ENCODE results near the gene POU2F1. TPM values are rescaled to one million over a fixed set of nuclear protein-coding genes. Genes with fewer than 3 reads are reported as not detected.

POU2F1 gene
- total RNA-seq, 1 donor from 2014 or later, result 68.0 TPM

DNA sequence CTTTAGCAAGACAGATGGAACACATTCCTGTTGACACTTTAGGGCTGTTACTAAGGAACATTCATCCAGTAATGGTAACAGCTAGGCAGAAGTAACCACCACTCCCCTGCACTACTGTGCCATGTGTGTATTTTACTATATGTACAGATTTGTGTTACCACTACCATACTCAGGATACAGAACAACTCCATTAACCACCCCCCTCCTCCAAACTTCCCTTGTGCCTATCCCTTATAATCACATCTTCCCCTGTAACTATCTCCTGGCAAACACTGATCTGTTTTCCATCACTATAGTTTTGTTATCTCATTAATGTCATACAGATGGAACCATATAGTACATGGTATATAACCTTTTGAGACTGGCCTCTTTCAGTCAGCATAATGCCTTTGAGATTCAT, 3.9 kb upstream of the POU2F1 start:
- no peaks in the 10 kb centered on the region for H3K36me3 ChIP-seq
- Mint-ChIP-seq H3K4me3 (no peak overlapping the region), H3K36me3 (no peaks in the 10 kb centered on the region), H3K9me3 (peaks cover 8% of the 10 kb centered on the region), H3K27ac (no peak overlapping the region), H3K27me3 (ENCODE audit: insufficient read depth, low read depth) (peaks cover 3% of the 10 kb centered on the region), H3K4me1 (peaks cover 6% of the 10 kb centered on the region)
- H3K27ac ChIP-seq, result no peak overlapping the region
- H3F3A ChIP-seq (ENCODE audit: low read depth), result peaks cover 29% of the 10 kb centered on the region
- no peaks in the 10 kb centered on the region for H4K20me1 ChIP-seq (ENCODE audit: low read depth)
- H3K27me3 ChIP-seq, result no peaks in the 10 kb centered on the region
- H3K9ac ChIP-seq, result no peak overlapping the region
- H2AFZ ChIP-seq (replicated peaks), result no peak overlapping the region
- peaks cover 11% of the 10 kb centered on the region for H3K79me2 ChIP-seq (ENCODE audit: low read depth)
- H3K4me1 ChIP-seq, result peaks cover 13% of the 10 kb centered on the region
- H3K4me2 ChIP-seq, result no peak overlapping the region
- no peak for DNase-seq (ENCODE audit: low spot score)
- no peaks in the 10 kb centered on the region for H3K9me3 ChIP-seq (ENCODE audit: low read depth)
- no peak overlapping the region for H3K4me3 ChIP-seq
- TF ChIP-seq, protein P1, sequence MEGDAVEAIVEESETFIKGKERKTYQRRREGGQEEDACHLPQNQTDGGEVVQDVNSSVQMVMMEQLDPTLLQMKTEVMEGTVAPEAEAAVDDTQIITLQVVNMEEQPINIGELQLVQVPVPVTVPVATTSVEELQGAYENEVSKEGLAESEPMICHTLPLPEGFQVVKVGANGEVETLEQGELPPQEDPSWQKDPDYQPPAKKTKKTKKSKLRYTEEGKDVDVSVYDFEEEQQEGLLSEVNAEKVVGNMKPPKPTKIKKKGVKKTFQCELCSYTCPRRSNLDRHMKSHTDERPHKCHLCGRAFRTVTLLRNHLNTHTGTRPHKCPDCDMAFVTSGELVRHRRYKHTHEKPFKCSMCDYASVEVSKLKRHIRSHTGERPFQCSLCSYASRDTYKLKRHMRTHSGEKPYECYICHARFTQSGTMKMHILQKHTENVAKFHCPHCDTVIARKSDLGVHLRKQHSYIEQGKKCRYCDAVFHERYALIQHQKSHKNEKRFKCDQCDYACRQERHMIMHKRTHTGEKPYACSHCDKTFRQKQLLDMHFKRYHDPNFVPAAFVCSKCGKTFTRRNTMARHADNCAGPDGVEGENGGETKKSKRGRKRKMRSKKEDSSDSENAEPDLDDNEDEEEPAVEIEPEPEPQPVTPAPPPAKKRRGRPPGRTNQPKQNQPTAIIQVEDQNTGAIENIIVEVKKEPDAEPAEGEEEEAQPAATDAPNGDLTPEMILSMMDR (IDR thresholded peaks at IDR 0.05), result no peak
- TF ChIP-seq EZH2 (IDR thresholded peaks at IDR 0.05) (no peak), EZH2phosphoT487 (IDR thresholded peaks at IDR 0.05) (no peak)

DNA sequence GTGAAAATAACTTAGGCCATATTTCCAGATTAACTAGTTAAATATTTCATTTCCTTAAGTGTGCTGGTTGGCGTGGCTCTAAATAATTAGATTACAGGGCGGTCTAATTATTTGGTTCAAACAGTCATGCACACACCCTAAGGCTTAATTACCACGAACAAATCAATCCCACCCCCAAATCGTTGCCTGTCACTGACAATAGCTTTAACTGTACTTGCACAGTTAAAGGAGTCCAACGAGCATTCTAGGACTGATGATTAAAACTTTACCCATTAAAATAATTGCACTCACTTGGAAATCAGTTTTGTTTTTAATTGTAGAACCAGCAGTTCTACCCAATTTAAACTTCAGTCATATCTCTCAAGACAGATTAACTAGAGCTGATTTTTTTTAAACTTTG, 1.5 kb upstream of the POU2F1 start:
- H3K79me2 ChIP-seq (ENCODE audit: low read depth), result peaks cover 35% of the 10 kb centered on the region
- H3K27ac ChIP-seq, result peak overlapping the region; percentile 99
- TF ChIP-seq, protein P1 (IDR thresholded peaks at IDR 0.05), result no peak
- TF ChIP-seq EZH2phosphoT487 (IDR thresholded peaks at IDR 0.05), result no peak
- no peak for TF ChIP-seq EZH2 (IDR thresholded peaks at IDR 0.05)
- H3K9me3 ChIP-seq (ENCODE audit: low read depth), result no peaks in the 10 kb centered on the region
- Mint-ChIP-seq H3K27ac (no peak overlapping the region), H3K4me3 (peak overlapping the region; percentile 92), H3K36me3 (no peaks in the 10 kb centered on the region), H3K9me3 (peaks cover 8% of the 10 kb centered on the region), H3K4me1 (peaks cover 26% of the 10 kb centered on the region), H3K27me3 (ENCODE audit: insufficient read depth, low read depth) (peaks cover 6% of the 10 kb centered on the region)
- no peaks in the 10 kb centered on the region for H3K36me3 ChIP-seq
- H3K4me1 ChIP-seq, result peaks cover 31% of the 10 kb centered on the region
- peak overlapping the region; percentile 71 for H2AFZ ChIP-seq (replicated peaks)
- H3K4me2 ChIP-seq, result peak overlapping the region; percentile 85
- peak; percentile 32 for DNase-seq (ENCODE audit: low spot score)
- H4K20me1 ChIP-seq (ENCODE audit: low read depth), result peaks cover 21% of the 10 kb centered on the region
- H3K9ac ChIP-seq, result peak overlapping the region; percentile 41
- peaks cover 35% of the 10 kb centered on the region for H3F3A ChIP-seq (ENCODE audit: low read depth)
- H3K27me3 ChIP-seq, result no peaks in the 10 kb centered on the region
- peak overlapping the region; percentile 58 for H3K4me3 ChIP-seq

DNA sequence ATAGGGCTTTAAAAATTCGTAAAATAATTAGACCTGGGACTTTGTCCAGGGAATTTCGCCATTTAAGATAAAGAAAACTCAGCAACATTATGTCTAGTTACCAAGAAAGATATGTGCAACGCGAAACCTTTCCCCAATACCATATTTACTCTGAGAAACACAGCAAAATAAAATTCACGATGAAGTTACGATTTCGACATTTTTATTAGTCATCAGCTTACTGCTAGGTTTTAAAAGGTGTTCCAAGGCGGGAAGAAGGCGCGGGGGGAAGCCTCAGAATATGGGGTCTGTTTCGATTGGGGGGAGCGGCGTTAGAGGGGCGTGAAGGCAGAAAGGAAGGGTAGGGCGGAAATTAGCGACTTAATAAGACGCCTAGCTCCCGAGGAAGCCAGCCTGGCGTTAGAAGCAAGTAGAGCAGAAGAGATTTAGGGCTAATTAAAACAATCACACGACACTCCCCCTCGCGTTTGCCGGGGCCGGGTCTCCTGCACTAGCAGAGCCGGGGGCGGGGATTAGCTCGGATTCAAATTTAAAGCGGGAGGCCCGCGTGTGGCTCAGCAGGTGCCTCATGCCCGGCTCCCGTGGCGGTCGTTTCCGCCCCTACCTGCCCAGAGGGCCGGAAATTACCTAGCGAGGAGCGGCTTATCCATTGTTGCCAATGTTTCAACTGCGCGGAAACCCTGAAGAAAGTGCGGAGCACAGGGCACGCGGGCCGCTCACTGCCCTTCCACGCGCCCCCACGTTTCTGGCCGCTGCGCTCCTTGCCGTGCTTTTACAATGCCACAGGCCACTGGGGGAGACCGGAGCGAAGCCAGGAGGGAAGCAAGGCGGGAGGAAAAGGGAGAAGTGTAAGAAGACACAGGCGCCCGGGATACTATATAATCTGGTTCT, 795 bp upstream of the POU2F1 start:
- Mint-ChIP-seq H3K4me1 (peaks cover 28% of the 10 kb centered on the region), H3K36me3 (no peaks in the 10 kb centered on the region), H3K4me3 (peak overlapping the region; percentile 92), H3K9me3 (peaks cover 8% of the 10 kb centered on the region), H3K27ac (peak overlapping the region; percentile 97), H3K27me3 (ENCODE audit: insufficient read depth, low read depth) (peaks cover 6% of the 10 kb centered on the region)
- Histone ChIP-seq H4K20me1 (ENCODE audit: low read depth) (peaks cover 28% of the 10 kb centered on the region), H3K27ac (peak overlapping the region; percentile 99), H3F3A (ENCODE audit: low read depth) (peaks cover 35% of the 10 kb centered on the region), H3K4me2 (peak overlapping the region; percentile 85), H3K9me3 (ENCODE audit: low read depth) (no peaks in the 10 kb centered on the region), H3K9ac (peak overlapping the region; percentile 51), H3K27me3 (no peaks in the 10 kb centered on the region), H3K4me3 (peak overlapping the region; percentile 58), H3K79me2 (ENCODE audit: low read depth) (peaks cover 42% of the 10 kb centered on the region), H3K4me1 (peaks cover 35% of the 10 kb centered on the region), H3K36me3 (no peaks in the 10 kb centered on the region), H2AFZ (replicated peaks) (peak overlapping the region; percentile 93)
- peak; percentile 97 for DNase-seq (ENCODE audit: low spot score)
- TF ChIP-seq, protein P1 (IDR thresholded peaks at IDR 0.05), result no peak
- TF ChIP-seq EZH2 (IDR thresholded peaks at IDR 0.05), result no peak
- no peak for TF ChIP-seq EZH2phosphoT487 (IDR thresholded peaks at IDR 0.05)

Data from neural progenitor cell (in vitro differentiated cells).